GM12892 (cell line): Measurements from ENCODE around the gene ZNF862.

ENCODE experiments used
- POLR2A ChIP-seq: IDR thresholded peaks from 2 replicates; pipeline ENCODE4 v1.6.1; 2011; ENCODE audit warnings: low read depth, low read length, control low read depth
- POLR2AphosphoS5 ChIP-seq: IDR thresholded peaks from 2 replicates; pipeline ENCODE4 v1.6.1; 2011; ENCODE audit warnings: low read depth, low read length, control low read depth
- TAF1 ChIP-seq: IDR thresholded peaks from 2 replicates; pipeline ENCODE4 v1.6.1; 2011; ENCODE audit warnings: low read depth, mild to moderate bottlenecking, control low read depth, low read length, borderline replicate concordance

- TF ChIP-seq POLR2A (no peak), POLR2AphosphoS5 (no peak), TAF1 (no peak)
These were observed 41.8 kb downstream of the ZNF862 start for GRCh38 chr7:149879766-149880637.
